GM18867 (cell line): ENCODE data around the gene CAMK4.
"Not testable (repeated sequence)": the region's sequence is repeated elsewhere in the genome, so short reads cannot be mapped to it uniquely, and the experiment has no call there.

Experiments
- ATAC-seq: cut with Tn5 transposase; IDR thresholded peaks from one replicate; pipeline ENCODE4 v1.9.1; 2021; ENCODE audit warnings: mild to moderate bottlenecking, moderate library complexity; ENCODE audit not compliant: unreplicated experiment

The CAMK4 gene

GRCh38 chr5:111256128-111256527 lies 31.9 kb downstream of the CAMK4 start:
- no peak for ATAC-seq

- not testable (repeated sequence) for ATAC-seq
These were observed 33.4 kb downstream of the CAMK4 start for GRCh38 chr5:111257610-111258009.

GRCh38 chr5:111259636-111260035 lies 35.5 kb downstream of the CAMK4 start:
- no peak for ATAC-seq

DNA sequence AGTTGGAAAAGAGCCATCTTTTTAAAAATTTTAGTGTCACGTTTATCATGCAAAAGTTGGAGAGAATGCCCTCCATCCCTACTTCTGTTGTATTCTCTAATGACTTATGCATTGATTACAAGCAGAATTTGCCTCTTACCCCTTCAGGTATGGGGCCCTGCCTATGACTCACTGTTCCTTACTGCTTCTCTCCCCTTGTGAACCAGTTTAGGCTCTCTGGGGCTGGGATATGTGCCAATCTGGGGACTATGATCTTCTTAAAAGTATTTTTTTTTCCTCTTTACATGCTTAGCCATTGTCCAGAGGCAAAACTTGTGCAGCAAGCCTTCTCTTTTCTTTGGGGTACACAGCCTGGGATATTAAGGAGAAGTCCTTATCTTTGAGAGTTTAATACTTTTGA lies 37.4 kb downstream of the CAMK4 start:
- no peak for ATAC-seq

GRCh38 chr5:111262153-111262552 lies 38.0 kb downstream of the CAMK4 start:
- no peak for ATAC-seq

GRCh38 chr5:111262815-111263214 lies 38.6 kb downstream of the CAMK4 start:
- ATAC-seq, result no peak

GRCh38 chr5:111266491-111266890 lies 42.3 kb downstream of the CAMK4 start:
- no peak for ATAC-seq

- no peak for ATAC-seq
These were observed 44.1 kb downstream of the CAMK4 start for GRCh38 chr5:111268300-111268699.

DNA sequence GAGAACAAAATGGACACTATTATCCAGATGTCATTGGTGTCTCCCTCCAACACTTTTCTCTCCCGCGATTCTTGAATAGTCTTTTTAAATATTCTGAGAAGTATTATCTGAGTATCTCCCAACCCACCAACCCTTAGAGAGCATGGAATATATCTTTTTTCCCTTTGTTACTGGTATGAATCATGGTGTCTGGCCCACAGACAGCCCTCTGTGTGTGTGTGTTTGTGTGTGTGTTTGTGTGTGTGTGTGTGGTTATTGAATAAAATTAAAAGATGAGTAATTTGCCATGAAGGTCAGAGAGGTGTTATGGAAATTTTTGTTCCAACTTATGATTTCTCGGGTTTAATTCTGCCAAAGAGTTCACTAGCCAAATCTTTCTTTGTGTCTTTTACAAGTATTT lies 47.7 kb downstream of the CAMK4 start:
- ATAC-seq, result no peak

DNA sequence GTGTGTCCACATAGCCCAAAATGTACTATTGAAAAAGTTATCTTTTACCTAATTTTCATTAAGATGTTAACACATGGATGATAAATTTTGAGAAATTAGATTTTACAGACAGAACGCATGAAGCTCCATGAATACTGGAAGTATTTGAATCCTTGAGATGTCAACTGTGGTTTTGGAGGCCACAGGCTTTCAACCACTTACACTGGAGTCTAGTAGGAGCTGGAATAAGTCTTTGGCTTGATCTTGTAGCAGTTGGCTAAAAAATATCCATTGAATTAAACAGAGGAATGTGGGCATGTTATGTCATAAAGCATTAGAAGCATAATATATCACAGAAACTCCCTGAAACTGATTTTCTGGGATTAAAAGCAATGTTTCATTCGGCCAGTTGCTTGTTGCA lies 52.9 kb downstream of the CAMK4 start:
- no peak for ATAC-seq

- ATAC-seq, result peak; percentile 83
These were observed 54.8 kb downstream of the CAMK4 start for GRCh38 chr5:111278858-111279504.

GRCh38 chr5:111280282-111280951 lies 56.2 kb downstream of the CAMK4 start:
- peak; percentile 79 for ATAC-seq

- ATAC-seq, result no peak
These were observed 58.6 kb downstream of the CAMK4 start for GRCh38 chr5:111282798-111283197.

DNA sequence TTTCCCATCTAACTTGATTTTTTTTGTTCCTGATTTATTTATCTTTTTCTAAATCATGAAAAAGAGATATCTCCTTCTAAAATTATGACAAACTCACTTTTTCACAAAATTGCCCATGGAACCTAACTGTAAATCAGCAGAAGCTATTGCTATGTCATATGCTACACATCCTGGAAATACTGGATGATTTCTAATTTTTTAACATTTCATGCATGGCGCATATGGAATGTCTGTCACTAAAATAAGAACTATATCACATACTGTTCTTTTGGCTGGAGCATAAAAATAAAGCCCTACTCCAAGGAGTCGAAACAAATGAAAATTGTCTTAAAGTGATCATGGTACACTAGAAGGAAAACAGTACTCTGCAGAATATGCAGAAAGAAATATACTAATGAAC lies 60.6 kb downstream of the CAMK4 start:
- no peak for ATAC-seq

DNA sequence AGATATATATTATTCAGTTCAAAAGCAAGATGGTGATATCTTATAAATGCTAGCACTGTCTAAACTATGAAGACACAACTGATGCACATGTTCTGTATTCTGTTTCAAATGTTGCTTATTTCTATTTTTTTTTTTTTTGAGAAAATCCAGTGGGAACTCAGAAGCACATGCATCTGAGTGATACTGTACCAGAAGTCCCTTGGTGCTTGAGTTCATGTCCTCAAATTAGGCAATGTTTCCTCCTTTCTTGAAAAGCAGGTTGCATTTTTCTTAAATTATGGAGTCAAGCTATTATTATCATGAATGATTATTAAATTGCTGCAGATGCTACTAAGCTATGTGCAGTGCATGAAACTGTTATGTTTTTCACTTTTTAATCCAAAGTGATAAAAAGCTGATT lies 70.4 kb downstream of the CAMK4 start:
- no peak for ATAC-seq

GRCh38 chr5:111295649-111296048 lies 71.5 kb downstream of the CAMK4 start:
- ATAC-seq, result no peak

- ATAC-seq, result no peak
These were observed 72.4 kb downstream of the CAMK4 start for GRCh38 chr5:111296570-111296969.

GRCh38 chr5:111299067-111299481 lies 74.9 kb downstream of the CAMK4 start:
- ATAC-seq, result no peak

- no peak for ATAC-seq
These were observed 75.7 kb downstream of the CAMK4 start for GRCh38 chr5:111299831-111300432.

GRCh38 chr5:111301264-111301663 lies 77.1 kb downstream of the CAMK4 start:
- ATAC-seq, result no peak

GRCh38 chr5:111302043-111302442 lies 77.9 kb downstream of the CAMK4 start:
- not testable (repeated sequence) for ATAC-seq

- no peak for ATAC-seq
These were observed 84.8 kb downstream of the CAMK4 start for GRCh38 chr5:111308951-111309350.
